Measurements from ENCODE around the gene CAPN3.

The CAPN3 gene

DNA sequence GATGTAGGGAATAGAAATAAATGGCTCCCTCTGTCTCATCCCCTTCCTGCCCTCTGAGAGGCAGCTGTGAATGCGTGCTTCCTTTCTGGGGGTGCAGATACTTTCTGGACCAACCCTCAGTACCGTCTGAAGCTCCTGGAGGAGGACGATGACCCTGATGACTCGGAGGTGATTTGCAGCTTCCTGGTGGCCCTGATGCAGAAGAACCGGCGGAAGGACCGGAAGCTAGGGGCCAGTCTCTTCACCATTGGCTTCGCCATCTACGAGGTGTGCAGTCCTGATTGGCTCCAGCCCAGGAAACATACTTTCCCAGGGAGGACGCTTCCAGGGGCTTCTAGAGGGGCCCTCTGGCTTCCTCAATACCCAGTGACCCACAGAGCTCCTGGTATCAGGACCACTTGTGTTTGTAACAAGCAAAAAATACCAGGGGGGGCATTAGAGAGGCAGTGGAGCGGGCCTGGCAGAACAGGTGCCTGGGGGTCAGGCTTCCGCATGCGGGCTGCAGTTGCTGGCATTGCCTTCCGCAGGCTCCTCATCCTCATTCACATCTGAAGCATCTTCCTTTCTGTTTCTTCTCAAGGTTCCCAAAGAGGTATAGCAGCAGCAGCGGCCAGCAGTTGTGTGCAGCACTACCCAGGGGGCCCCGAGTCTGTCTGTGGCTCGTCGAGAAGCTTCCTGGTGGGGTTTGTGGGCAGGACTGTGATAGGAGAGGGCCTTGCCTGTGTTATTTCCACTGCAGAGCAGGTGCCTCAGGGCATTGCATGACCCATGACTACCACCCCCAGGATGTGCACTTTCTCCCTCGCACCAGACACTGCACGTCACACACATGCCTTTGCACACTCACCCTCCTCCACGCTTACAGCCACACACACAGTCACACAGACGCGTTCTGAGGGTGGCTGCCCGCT, 42.5 kb downstream of the CAPN3 start:
- DNase-seq: peak; percentile 13

DNA sequence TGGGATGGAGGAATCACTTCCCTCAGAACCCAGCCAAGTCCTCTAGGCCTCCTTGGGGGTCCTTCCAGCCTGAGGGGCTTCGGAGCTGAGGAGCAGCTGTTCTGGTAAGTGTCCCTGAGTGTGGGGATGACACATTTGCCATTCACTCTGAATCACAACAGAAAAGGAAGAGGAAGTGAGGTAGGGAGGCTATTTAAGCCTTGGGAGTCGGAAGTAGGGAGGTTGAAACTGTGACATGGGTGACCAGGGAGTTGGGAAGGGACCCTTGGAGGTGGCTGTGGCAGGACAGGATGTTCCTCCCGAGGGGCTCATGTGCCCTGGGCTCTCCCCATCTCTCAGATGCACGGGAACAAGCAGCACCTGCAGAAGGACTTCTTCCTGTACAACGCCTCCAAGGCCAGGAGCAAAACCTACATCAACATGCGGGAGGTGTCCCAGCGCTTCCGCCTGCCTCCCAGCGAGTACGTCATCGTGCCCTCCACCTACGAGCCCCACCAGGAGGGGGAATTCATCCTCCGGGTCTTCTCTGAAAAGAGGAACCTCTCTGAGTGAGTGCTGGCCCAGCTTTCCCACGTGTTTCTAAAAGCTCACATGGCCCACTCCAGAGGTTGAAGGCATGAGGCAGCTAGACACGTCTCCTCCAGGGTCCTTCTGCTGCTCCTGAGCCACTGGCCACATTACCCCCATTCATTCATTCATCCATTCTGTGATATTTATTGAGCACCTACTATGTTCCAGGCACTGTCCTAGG, 43.3 kb downstream of the CAPN3 start:
- DNase-seq: no peak

DNA sequence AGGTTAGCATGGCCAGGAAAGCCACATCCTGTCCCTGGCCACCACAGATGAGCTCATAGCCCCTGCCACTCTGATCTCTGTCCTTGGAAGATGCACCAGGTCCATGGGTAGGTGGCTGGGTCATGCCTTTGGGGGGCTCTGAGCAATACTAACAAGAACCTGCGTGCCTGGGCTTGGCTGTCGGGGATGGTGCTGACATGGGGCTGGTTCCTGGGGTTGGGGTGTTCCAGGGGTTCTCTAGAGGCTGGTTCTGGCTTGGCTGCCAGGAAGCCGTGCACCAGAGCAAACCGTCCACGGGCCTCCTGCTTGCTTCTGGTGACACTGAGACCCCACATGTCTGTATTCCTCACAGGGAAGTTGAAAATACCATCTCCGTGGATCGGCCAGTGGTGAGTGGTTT, 44.1 kb downstream of the CAPN3 start:
- DNase-seq: no peak

DNA sequence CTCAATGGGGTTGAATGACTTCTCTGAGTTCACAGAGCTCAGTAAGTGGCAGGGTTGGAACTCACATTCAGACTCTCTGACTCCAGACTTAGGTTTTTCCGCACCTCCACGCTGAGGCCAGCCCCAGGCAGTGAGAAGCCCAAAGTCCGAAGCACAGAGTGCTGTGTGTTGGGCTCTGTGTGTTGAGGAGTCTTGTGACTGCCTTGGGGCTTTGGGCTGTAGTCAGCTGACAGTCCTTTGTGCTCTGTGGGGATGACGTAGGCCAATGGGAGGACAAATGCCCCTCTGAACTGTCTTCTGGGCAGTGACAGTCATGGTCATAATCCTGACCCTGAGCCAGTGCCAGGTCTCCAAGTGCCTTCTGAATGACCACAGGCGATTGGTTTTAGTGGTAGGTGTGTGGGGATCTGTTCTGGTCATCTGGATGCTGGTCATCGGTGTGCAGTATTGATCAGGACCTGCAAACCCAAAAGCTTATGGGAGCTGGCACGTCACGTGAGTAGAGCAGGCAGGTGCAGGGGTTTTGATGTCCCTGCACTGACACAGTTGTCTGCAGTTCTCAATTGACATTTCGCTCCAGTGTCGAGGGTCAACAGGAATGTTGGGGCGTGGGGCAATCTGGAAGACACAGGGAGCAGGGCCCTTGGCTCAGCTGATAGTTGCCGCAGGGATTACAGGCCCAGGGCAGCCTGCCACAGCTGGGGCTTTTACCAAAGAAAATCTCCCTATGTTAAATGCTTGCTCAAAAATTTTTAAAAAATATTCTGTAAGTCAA, 45.3 kb downstream of the CAPN3 start:
- DNase-seq: no peak

DNA sequence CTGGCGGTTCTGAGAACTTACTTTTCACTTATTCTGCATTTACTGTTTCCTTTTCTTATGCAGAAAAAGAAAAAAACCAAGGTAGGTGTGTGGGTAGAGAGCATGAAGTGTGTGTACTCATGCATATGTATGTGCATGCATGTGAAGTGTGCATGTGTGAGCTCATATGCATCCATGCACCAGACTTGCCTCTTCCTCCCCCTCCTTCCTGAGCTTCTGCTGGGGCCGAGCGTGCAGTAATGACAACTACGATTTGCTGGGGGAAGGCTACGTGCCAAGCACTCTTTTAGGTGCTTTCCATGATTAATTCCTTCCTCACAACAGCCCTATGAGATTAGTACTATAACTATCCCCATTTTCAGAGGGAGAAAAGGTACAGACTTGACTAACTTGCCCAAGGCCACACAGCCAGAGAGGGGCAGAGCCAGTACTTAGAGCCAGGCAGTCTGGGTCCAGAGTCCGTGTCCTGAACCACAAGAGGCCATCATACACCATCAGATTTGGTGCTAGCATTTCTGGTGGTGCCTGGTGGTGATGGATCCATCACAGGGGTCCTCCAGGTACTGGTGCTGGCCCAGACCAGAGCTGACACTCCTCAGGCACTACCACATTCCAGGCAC, 46.7 kb downstream of the CAPN3 start:
- no peak for DNase-seq

DNA sequence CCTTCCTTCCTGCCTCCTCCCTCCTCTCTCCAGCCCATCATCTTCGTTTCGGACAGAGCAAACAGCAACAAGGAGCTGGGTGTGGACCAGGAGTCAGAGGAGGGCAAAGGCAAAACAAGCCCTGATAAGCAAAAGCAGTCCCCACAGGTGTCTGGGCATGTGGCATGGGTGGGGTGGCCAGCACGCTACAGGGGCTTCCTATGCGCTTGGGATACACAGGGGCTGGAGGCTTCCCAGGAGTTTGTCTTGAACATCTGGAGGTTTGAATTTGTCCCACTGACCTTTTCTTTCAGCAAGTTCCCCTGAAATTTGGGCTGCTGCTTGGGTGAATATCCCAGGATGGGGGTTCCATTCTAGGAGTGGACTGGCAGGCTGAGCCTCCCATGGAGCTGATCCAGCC, 48.9 kb downstream of the CAPN3 start:
- no peak for DNase-seq

DNA sequence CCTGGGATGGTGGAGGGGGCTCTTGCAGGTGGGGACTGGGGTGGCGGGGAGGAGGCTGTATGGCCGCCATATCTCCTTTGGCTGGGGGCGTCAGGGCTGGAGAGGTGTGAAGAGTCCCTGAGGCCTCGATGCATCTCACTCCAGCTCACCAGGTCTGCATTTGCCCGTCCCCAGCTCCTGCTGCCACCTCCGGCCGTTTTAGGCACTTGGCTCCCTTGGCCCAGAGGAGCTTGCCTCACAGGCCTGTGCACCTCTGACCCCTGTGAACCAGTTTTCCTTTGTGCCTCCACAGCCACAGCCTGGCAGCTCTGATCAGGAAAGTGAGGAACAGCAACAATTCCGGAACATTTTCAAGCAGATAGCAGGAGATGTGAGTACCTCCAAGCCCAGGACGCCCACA, 49.7 kb downstream of the CAPN3 start:
- no peak for DNase-seq

DNA sequence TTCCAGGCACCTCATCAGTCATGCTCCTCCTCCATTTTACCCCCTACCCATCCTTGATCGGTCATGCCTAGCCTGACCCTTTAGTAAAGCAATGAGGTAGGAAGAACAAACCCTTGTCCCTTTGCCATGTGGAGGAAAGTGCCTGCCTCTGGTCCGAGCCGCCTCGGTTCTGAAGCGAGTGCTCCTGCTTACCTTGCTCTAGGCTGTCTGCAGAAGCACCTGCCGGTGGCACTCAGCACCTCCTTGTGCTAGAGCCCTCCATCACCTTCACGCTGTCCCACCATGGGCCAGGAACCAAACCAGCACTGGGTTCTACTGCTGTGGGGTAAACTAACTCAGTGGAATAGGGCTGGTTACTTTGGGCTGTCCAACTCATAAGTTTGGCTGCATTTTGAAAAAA, 52.6 kb downstream of the CAPN3 start:
- no peak for DNase-seq

DNA sequence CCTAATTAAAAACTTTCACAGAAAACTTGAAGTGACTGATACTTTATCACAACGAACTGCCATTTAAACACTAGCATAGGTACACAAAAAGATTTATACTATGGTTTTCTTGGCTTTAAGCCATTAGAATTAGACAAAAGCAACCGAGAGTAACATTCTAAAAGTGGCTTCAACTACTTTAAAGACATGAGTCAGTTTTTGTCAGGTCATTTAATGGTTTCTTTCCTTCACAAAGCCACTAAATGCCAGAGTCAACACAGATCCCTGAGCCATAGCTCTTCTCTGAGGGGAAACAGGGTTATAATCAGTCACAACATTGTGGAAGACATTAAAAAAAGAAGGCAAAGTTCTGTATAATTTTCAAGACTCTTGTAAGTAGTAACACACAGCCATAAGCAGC, 54.6 kb downstream of the CAPN3 start:
- no peak for DNase-seq

DNA sequence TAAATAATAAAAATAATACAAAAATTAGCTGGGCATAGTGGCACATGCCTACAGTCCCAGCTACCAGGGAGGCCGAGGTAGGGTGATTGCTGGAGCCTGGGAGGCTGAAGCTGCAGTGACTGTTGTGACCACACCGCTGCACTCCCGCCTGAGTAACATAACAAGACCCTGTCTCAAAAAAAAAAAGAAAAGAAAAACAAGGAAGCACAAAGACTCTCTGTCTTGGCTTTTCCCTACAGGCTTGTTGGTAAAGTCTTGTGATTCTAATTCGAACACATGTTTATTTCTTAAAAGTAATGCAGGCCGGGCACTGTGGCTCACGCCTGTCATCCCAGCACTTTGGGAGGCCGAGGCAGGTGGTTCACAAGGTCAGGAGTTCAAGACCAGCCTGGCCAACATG, 60.1 kb downstream of the CAPN3 start:
- no peak for DNase-seq

DNA sequence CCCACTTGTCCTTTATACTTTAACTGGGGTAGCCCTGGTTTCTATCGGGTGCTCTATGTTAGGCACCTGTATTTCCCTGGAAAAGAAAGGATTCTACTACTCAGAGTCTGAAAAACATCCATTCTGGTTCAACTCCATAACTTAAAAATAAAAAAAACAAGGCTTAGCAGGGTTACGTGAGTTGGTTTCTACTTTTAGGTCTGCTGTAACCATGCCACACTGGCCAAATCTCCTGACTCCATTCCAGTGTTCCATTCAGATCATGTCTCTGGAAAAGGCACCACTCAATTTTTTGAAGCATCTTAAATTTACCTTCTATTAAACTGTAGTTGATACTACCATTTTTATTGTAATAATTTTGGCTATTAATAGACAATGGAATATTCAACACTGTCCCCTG, 62.1 kb downstream of the CAPN3 start:
- no peak for DNase-seq

DNA sequence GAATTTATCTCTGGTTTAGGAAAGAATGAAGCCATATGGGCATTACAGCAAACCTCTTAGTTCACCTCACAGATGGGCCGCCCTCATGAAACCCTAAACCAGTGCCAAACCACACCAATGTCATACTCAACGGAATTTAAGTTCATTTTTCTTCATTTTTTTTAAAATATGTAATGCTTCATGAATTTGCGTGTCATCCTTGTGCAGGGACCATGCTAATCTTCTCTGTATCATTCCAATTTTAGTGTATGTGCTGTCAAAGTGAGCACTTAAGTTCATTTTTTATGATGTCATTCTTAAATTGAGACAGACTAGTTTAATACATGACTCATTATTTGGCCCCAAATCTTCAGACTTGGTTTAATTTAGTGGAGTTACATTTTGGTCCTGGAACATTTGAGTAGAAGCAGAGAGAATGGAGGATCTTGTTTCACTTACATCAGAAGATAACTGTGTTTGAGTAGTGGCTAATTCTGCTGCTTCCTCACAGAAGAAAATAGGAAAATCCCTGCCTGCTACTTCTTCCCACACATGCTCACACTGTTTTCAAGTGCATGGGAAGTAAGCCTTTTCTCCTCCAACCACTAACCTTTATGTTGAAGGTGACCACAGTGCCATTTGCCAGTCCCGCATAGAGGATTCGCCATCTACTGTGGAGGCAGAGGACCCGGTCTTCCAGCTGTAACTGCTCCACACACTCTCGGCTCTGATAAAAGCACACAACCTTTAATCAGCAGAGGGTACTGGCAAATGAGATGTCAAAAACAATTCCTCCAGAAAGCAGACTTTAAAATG, 68.3 kb downstream of the CAPN3 start:
- no peak for DNase-seq

DNA sequence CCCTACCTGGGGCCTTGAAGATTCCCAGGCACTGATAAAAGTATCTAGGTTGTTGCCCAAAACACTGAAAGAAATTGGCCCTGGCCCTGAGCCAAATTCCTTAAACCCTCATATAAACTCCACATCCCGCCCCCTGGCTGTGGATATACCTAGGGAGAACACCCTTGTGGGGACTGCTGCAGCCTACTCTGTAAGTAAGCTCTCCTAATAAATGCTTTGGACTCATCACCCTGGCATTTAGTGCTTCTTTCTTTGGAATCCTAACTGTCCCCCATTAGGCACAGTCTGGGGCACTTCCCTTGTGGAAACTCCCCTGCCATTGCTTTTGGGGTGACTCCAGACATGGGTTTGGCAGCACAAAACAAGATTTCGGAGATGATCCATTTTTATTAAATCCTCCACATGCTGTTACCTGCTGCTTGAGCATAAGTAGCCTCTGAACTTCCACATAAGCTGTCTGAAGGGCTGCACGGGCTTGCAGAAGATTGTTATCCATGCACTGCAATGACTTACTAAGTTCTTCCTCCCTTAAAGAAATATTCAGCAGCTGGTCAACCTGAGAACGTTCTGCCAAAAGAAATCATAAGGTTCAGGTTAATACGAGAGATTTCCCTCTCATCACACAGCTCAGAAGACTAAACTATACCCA, 85.2 kb downstream of the CAPN3 start:
- no peak for DNase-seq

DNA sequence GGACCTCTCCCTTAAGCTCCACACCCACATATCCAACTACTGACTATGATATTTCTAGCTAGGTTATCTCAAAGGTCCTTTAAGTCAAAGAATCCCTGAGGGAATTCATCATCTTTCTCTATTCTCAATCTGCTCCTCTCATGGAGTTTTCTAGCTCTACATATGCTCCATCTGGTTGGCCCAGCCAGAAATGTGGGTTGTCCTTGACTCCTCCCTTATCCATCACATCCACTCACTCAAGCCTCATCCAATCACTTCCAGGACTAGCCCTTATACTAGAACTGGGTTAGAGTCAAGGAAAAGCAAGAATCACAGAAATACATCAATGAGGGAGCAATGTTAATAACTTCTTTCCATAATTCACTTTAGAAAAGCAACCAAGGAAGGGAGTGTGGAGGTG, 86.2 kb downstream of the CAPN3 start:
- no peak for DNase-seq

DNA sequence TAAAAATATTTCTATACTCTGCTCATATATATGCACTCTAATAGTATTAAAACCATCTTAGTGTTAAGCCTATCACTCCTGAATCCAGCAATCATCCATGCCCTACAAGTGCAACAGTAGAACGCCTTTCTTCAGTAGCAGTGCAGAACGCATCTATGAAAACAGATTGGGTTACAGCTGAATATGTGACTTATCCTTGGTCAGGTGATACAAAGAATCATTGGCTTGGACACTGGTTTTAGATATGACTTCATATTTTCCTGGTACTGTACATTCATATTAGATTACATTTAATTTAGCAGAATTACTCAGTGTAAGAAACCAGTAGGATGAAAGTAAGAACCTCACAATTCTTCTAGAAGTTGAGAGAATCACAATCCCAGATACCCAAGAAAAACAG, 88.3 kb downstream of the CAPN3 start:
- DNase-seq: no peak

DNA sequence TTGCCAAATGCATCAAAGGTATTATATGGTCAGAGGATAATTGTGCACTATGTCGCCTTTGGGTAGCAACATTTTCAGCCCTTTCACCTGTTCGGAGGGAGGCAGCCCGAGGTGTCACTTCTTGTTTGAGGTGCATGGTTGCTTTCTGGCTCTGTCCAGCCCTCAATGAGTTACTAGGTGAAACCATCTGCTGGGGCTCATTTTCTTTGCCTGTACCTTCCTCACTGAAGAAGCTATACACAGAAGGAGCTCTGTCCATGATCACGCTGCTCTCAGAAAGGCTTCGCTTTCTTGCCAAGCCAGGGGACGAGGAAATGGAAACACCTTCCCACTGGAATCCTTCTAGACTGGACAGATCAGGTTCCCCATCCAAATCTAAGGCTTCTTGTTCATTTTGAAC, 89.0 kb downstream of the CAPN3 start:
- DNase-seq: no peak

DNA sequence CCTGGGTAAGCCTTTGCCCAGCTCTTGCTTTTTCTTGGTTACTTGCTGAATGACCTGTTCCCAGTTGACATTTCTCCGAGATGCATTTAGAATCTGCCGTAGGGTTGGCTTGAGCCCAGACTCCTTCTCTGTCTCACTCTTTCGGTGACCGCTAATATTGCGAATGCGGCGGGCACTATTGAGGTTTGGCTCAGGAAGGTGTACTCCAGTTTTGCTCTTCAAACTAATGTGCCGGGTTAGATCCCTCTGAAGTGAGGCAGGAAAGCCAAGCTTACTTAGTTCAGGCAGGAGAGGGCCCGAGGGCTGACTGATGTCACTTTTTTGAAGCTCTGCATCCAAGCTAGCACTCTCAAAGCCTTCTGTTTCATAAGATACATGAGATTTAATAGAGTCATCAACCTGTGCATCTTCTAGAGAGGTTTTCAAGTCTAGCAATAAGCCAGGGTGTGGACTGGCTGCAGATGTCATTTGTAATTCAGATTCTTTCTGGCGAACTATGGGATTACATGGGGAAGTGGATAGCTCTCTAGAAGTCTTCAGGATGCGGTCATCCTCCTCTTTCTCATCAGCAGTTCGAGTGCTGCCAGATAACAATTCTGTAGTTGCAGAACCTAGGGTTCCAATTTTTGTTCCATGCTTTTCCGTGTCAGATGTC, 90.6 kb downstream of the CAPN3 start:
- DNase-seq: no peak

DNA sequence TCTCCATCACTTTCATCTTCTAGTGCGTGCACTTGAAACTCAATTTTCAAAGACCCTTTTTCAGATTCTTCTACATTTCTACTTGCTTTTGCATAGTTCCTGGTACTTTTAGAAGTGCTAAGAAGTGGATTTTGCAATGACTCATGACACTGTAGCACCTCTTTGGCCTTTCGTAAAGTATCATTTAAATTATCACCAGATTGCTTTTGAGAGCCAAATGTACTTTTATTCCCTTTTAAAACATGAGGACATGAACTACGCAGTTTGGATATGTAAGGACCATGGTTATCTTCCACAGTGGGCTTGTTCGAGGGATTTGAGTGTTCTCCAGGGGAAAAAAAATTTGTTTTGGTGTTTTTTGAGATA, 91.1 kb downstream of the CAPN3 start:
- no peak for DNase-seq

DNA sequence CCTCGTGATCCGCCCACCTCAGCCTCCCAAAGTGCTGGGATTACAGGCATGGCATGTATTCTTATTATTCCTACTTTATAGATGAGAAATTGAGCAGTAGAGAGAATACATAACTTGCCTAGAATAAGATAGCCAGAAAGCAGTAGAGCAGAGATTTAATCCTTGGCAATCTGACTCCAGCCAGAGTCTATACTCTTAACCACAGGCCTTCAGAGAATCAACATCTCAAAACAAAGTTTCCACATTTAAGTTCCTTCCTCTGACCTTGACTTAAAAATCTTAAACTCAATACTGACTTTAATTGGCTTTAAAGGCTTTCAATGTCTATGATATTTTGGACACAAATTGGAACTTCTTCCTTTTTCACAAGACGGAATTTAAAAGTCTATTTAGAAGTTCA, 94.5 kb downstream of the CAPN3 start:
- no peak for DNase-seq

DNA sequence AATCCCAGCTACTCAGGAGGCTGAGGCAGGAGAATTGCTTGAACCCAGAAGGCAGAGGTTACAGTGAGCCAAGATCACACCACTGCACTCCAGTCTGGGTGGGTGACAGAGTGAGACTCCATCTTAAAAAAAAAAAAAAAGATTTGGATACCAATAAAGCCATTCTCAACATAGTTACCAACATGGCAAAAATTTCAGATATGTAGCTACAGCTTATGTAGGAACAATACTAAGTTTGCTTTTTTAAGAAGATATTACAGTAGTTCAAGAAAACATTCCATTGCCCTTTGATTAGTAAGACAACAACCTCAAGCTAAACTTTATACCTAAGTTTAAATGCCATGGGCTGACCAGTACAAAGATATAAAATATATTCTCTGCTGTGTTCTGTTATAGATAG, 97.2 kb downstream of the CAPN3 start:
- DNase-seq: no peak

DNA sequence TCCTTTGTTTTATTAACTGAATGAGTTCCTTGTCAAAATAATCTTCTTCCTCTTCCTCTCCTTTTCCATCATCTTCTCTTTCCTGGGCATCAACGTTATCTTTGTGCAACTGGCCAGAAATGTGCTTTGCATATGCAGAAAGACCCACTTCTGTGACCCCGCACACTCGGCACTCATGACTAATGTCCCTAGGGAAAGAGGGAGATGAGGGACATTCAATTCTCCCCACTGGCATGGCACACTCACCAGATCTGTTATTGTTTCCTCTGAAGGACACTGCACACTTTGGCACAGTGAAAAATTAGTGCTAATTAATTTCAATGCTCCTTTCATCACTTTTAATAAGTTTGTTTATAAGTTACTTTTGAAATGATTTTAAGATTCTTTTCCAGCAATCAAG, 97.7 kb downstream of the CAPN3 start:
- no peak for DNase-seq
